Endothelial cell of umbilical vein (primary cell): ENCODE results near the gene PCGF2. TPM values are rescaled to one million over a fixed set of nuclear protein-coding genes. Genes with fewer than 3 reads are reported as not detected.

Source experiments
- BruUV-seq: library from RNA; stranded (reverse); fragments of 400-500 nt; replicated peaks from 2 replicates; lab custom pipeline; 2021; lab: Mats Ljungman, UMichigan
- CTCF ChIA-PET: fragments of 300-600, 350-600 bp; sonication (Branson Sonifier 250); formaldehyde crosslinking; loops from one replicate; lab custom pipeline; 2021; ENCODE audit warnings: antibody characterized with exemption, inconsistent platforms; lab: Charles Lee
- POLR2A ChIA-PET: fragments of 300-600, 350-600 bp; sonication (Branson Sonifier 250); formaldehyde crosslinking; loops from one replicate; lab custom pipeline; 2021; ENCODE audit warnings: antibody characterized with exemption, inconsistent platforms; lab: Charles Lee
- DNase-seq: peaks from one replicate; pipeline ENCODE4 v3.0.0-alpha.2; 2011; ENCODE audit warnings: low read depth, low spot score
- FAIRE-seq: peaks from 2 replicates; lab custom pipeline; 2011; peaks lifted over from hg19 to GRCh38; lab: Jason Lieb, UNC
- H2AFZ ChIP-seq: 2 replicates; pipeline ENCODE4 v1.6.0; 2012; ENCODE audit warnings: low read depth, low read length, control low read depth, inconsistent platforms
- H3K27ac ChIP-seq: 2 replicates; pipeline ENCODE4 v1.5.1; 2011; ENCODE audit warnings: low read depth, mild to moderate bottlenecking, control low read depth, low read length, moderate library complexity; ENCODE audit not compliant: insufficient read depth
- H3K27me3 ChIP-seq, 2 experiments: 2 replicates each; pipeline versions ENCODE4 v1.6.0 to v1.6.1; 2011; ENCODE audit warnings: low read length in 2 of 2, mixed read lengths in 1 of 2; ENCODE audit not compliant: control insufficient read depth in 2 of 2, insufficient read depth in 2 of 2
- H3K36me3 ChIP-seq, 2 experiments: 2 replicates in 1 of 2; 3 replicates in 1 of 2; pipeline ENCODE4 v1.5.1; 2011; ENCODE audit warnings: low read length in 2 of 2, mild to moderate bottlenecking in 1 of 2, moderate library complexity in 1 of 2; ENCODE audit not compliant: control insufficient read depth in 2 of 2, insufficient read depth in 2 of 2; ENCODE audit errors: extremely low read depth in 1 of 2
- H3K4me1 ChIP-seq: 3 replicates; pipeline ENCODE4 v1.5.1; 2011; ENCODE audit warnings: mild to moderate bottlenecking, low read length; ENCODE audit not compliant: control insufficient read depth, insufficient read depth; ENCODE audit errors: extremely low read depth
- H3K4me2 ChIP-seq: 2 replicates; pipeline ENCODE4 v1.6.1; 2011; ENCODE audit warnings: low read length, control low read depth, mixed read lengths; ENCODE audit not compliant: insufficient read depth
- H3K4me3 ChIP-seq, 3 experiments: fragments of 200-600 bp in 1 of 3; sonication (generic), shearing (Covaris generic) in 1 of 3; replicated peaks in 1 of 3; 2 replicates each; pipeline ENCODE4 v1.5.1; 2011 to 2016; ENCODE audit warnings: control low read depth in 3 of 3, low read length in 3 of 3, mild to moderate bottlenecking in 2 of 3, inconsistent platforms in 1 of 3, low read depth in 1 of 3, moderate library complexity in 1 of 3; ENCODE audit not compliant: insufficient read depth in 1 of 3
- H3K79me2 ChIP-seq: 2 replicates; pipeline ENCODE4 v1.6.0; 2012; ENCODE audit warnings: low read length, inconsistent platforms; ENCODE audit not compliant: control insufficient read depth, insufficient read depth
- H3K9ac ChIP-seq: replicated peaks from 2 replicates; pipeline ENCODE3; 2011; ENCODE audit warnings: low read length, control low read depth; ENCODE audit not compliant: insufficient read depth; ENCODE audit errors: extremely low read depth
- H3K9me1 ChIP-seq: replicated peaks from 3 replicates; pipeline ENCODE4 v1.6.0; 2011; ENCODE audit warnings: mild to moderate bottlenecking, low read length; ENCODE audit not compliant: control insufficient read depth, insufficient read depth; ENCODE audit errors: extremely low read depth
- H3K9me3 ChIP-seq: replicated peaks from 2 replicates; pipeline ENCODE4 v1.5.1; 2012; ENCODE audit warnings: low read length, inconsistent platforms; ENCODE audit not compliant: control insufficient read depth, insufficient read depth
- H4K20me1 ChIP-seq: replicated peaks from 2 replicates; pipeline ENCODE3; 2011; ENCODE audit warnings: mild to moderate bottlenecking, low read length; ENCODE audit not compliant: control insufficient read depth, insufficient read depth; ENCODE audit errors: extremely low read depth
- CTCF ChIP-seq, 2 donors: IDR thresholded peaks; 1 replicate in 1 of 2; 2 replicates in 1 of 2; pipeline ENCODE4 v1.5.1; 2011; ENCODE audit warnings: low read length in 2 of 2, mild to moderate bottlenecking in 2 of 2, moderate library complexity in 2 of 2, control low read depth in 1 of 2, inconsistent platforms in 1 of 2, low read depth in 1 of 2; ENCODE audit not compliant: insufficient read depth in 1 of 2; ENCODE audit errors: extremely low read depth in 1 of 2
- EZH2 ChIP-seq: IDR thresholded peaks from 2 replicates; pipeline ENCODE4 v1.6.1; 2012; ENCODE audit warnings: borderline replicate concordance, low read depth, mild to moderate bottlenecking, moderate library complexity, low read length, inconsistent platforms; ENCODE audit not compliant: severe bottlenecking
- FOS ChIP-seq: IDR thresholded peaks from 2 replicates; pipeline ENCODE4 v1.6.1; 2011; ENCODE audit warnings: mild to moderate bottlenecking, low read length, moderate library complexity, borderline replicate concordance; ENCODE audit not compliant: insufficient read depth
- GATA2 ChIP-seq: IDR thresholded peaks from 2 replicates; pipeline ENCODE4 v1.7.0; 2011; ENCODE audit warnings: low read depth, mild to moderate bottlenecking, moderate library complexity, mixed read lengths, low read length; ENCODE audit not compliant: insufficient read length, insufficient read depth
- JUN ChIP-seq: IDR thresholded peaks from 2 replicates; pipeline ENCODE4 v1.6.1; 2011; ENCODE audit warnings: borderline replicate concordance, low read depth; ENCODE audit not compliant: insufficient read length, insufficient read depth
- MAX ChIP-seq: IDR thresholded peaks from 2 replicates; pipeline ENCODE4 v1.6.1; 2011; ENCODE audit not compliant: insufficient read depth, insufficient read length
- MYC ChIP-seq: IDR thresholded peaks from one replicate; pipeline ENCODE4 v1.6.1; 2011; ENCODE audit warnings: mild to moderate bottlenecking, low read depth, low read length
- POLR2A ChIP-seq: IDR thresholded peaks from 2 replicates; pipeline ENCODE4 v1.6.1; 2012; ENCODE audit warnings: low read depth, mild to moderate bottlenecking, control low read depth, low read length
- POLR2AphosphoS5 ChIP-seq: IDR thresholded peaks from 2 replicates; pipeline ENCODE4 v1.6.1; 2012; ENCODE audit warnings: low read depth, mild to moderate bottlenecking, control low read depth, low read length, moderate library complexity; ENCODE audit not compliant: insufficient read depth
- dilution Hi-C: fragments of 300-500 bp; cut with MboI; formaldehyde crosslinking; loops from one replicate; pipeline ENCODE4 v1.15.0; 2019; ENCODE audit warnings: low sequenced_read_pairs; ENCODE audit not compliant: extremely low pct_ligation_motif_present
- intact Hi-C: fragments of 100-400 bp; cut with micrococcal nuclease; formaldehyde crosslinking; loops from one replicate; pipeline ENCODE4 v1.10.0; 2022
- polyA plus RNA-seq, 4 experiments: library from polyadenylated mRNA; depleted of rRNA in 3 of 4; stranded (reverse) in 3 of 4; unstranded in 1 of 4; fragments of >200 nt; gene quantifications; 2 replicates each; pipeline versions ENCODE4 v1.2.1 to v1.2.3, GENCODE V29; 2011 to 2012; ENCODE audit warnings: missing spikeins in 1 of 4
- total RNA-seq: library from RNA; stranded (reverse); gene quantifications from 2 replicates; pipeline ENCODE4 v1.2.3, GENCODE V29; 2021

The PCGF2 gene
- total and polyA plus RNA-seq, 2 donors (not counting 3 experiments of a cell fraction or from before 2014, with no cell fraction given), result 39.8 to 78.4 TPM

DNA sequence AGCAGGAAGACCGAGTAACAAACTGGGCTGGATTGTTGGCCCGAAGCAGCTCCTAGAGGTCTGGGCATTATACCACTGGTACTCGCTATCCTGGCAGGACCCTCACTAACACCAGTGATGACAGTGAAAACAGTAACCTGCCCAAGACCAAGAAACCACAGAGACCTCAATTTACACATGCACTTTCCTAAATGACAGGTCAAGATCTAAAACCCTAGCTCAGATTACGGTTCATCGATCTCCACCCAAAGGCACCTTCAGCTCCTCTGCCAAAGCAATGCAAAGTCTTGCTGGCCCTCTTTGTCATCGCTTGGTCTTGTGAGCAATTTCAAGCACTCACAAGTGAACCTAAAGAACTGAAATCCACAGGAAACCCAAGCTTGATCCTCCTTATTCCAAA lies 49.7 kb upstream of the PCGF2 start:
- POLR2A ChIA-PET, result no interaction called here
- intact Hi-C loops (loop anchor here (2.0 kb wide), 2 partner anchors 47 to 71 kb away; no protein-coding TSS in a partner anchor), dilution Hi-C loops (no loop called here)
- no peak overlapping the region for H3K27ac ChIP-seq
- H2AFZ ChIP-seq, result no peak overlapping the region
- H3K36me3 ChIP-seq, result peaks cover 11 to 12% of the 10 kb centered on the region in 2 experiments
- no TSS peak for BruUV-seq
- DNase-seq (no peak), FAIRE-seq (no peak)
- H3K4me1 ChIP-seq, result peaks cover 17% of the 10 kb centered on the region
- peak overlapping the region; percentile 66 for H3K9ac ChIP-seq
- no peaks in the 10 kb centered on the region for H3K9me3 ChIP-seq
- CTCF ChIA-PET, result interaction anchor here (0.9 kb wide), 1 partner anchor 36 kb away, joined by 3 read pairs; no protein-coding TSS in a partner anchor
- no peaks in the 10 kb centered on the region for H4K20me1 ChIP-seq
- TF ChIP-seq MYC (no peak), MAX (no peak), CTCF (IDR thresholded peaks at IDR 0.05; ENCODE audit: extremely low read depth in 1 of 2, insufficient read depth in 1 of 2, low read depth in 1 of 2, low read length in 2 of 2) (no peak)
- no peaks in the 10 kb centered on the region for H3K9me1 ChIP-seq
- H3K4me2 ChIP-seq, result peak overlapping the region; percentile 88
- peaks cover 47% of the 10 kb centered on the region for H3K79me2 ChIP-seq
- no peaks in the 10 kb centered on the region for H3K27me3 ChIP-seq
- peak overlapping the region in 1 of 3 experiments; percentile 70 for H3K4me3 ChIP-seq

- peaks cover 51% of the 10 kb centered on the region for H3K79me2 ChIP-seq
- H3K9me1 ChIP-seq, result no peaks in the 10 kb centered on the region
- H4K20me1 ChIP-seq, result no peaks in the 10 kb centered on the region
- dilution Hi-C loops (no loop called here), intact Hi-C loops (no loop called here)
- no peak overlapping the region for H3K27ac ChIP-seq
- no peak overlapping the region for H3K9ac ChIP-seq
- no peak for FAIRE-seq
- TF ChIP-seq JUN, result no peak
- no peak for TF ChIP-seq EZH2
- no peak for TF ChIP-seq MAX
- TF ChIP-seq CTCF (IDR thresholded peaks at IDR 0.05; ENCODE audit: extremely low read depth in 1 of 2, insufficient read depth in 1 of 2, low read depth in 1 of 2, low read length in 2 of 2), result no peak
- TF ChIP-seq POLR2A, result no peak
- no peak for TF ChIP-seq FOS
- no peak for TF ChIP-seq MYC
- TF ChIP-seq GATA2, result no peak
- no peak for TF ChIP-seq POLR2AphosphoS5
- DNase-seq, result no peak
- no peaks in the 10 kb centered on the region for H3K27me3 ChIP-seq
- no peak overlapping the region for H2AFZ ChIP-seq
- ChIA-PET CTCF (no interaction called here), POLR2A (no interaction called here)
- peaks cover 6 to 14% of the 10 kb centered on the region in 2 experiments for H3K36me3 ChIP-seq
- peaks cover 17% of the 10 kb centered on the region for H3K4me1 ChIP-seq
- BruUV-seq, result no TSS peak
- no peak overlapping the region for H3K4me3 ChIP-seq
- peak overlapping the region; percentile 88 for H3K4me2 ChIP-seq
- no peaks in the 10 kb centered on the region for H3K9me3 ChIP-seq
These were observed 49.0 kb upstream of the PCGF2 start for GRCh38 chr17:38797158-38797490.
